IMR-90 (cell line): ENCODE data around the gene DOCK6. TPM values are rescaled to one million over a fixed set of nuclear protein-coding genes. Genes with fewer than 3 reads are reported as not detected.

Experiments
- ATAC-seq: fragments of 200-7000 bp; cut with Tn5 transposase; 2 replicates; pipeline ENCODE4 v1.9.1; 2020; ENCODE audit warnings: low read depth, mild to moderate bottlenecking, moderate library complexity
- BruUV-seq: library from RNA; stranded (reverse); fragments of 400-500 nt; replicated peaks from 2 replicates; lab custom pipeline; 2021; lab: Mats Ljungman, UMichigan
- CTCF ChIA-PET: fragments of 300-600 bp; formaldehyde crosslinking; extraction: SDS; loops from one replicate; lab custom pipeline; 2021; ENCODE audit warnings: antibody characterized with exemption; lab: Yijun Ruan, JAX
- POLR2A ChIA-PET: fragments of 300-600 bp; sonication (Branson Sonifier 250); formaldehyde crosslinking; loops from one replicate; lab custom pipeline; 2022; ENCODE audit warnings: antibody characterized with exemption; ENCODE audit not compliant: unreplicated experiment; lab: Charles Lee
- DNase-seq: peaks from one replicate; pipeline ENCODE4 v3.0.0; 2013
- H2AFZ ChIP-seq: replicated peaks from 2 replicates; pipeline ENCODE3; 2013; ENCODE audit warnings: low read length, mild to moderate bottlenecking; ENCODE audit not compliant: poor library complexity
- H2AK5ac ChIP-seq: 2 replicates; pipeline ENCODE4 v1.6.1; 2013; ENCODE audit warnings: low read depth, low read length, inconsistent platforms
- H2AK9ac ChIP-seq: replicated peaks from 2 replicates; pipeline ENCODE3; 2013; ENCODE audit warnings: mild to moderate bottlenecking, low read depth, low read length, moderate library complexity; ENCODE audit not compliant: poor library complexity
- H2BK120ac ChIP-seq: 2 replicates; pipeline ENCODE4 v1.6.1; 2013; ENCODE audit warnings: low read depth, low read length, inconsistent platforms
- H2BK15ac ChIP-seq: 3 replicates; pipeline ENCODE4 v1.6.1; 2013; ENCODE audit warnings: low read depth, low read length, inconsistent platforms
- H2BK20ac ChIP-seq: 2 replicates; pipeline ENCODE4 v1.6.1; 2013; ENCODE audit warnings: low read depth, mild to moderate bottlenecking, inconsistent platforms, low read length, moderate library complexity
- H2BK5ac ChIP-seq: 2 replicates; pipeline ENCODE4 v1.6.1; 2013; ENCODE audit warnings: mild to moderate bottlenecking, low read depth, low read length, inconsistent platforms; ENCODE audit not compliant: poor library complexity, severe bottlenecking
- H3K14ac ChIP-seq: replicated peaks from 2 replicates; pipeline ENCODE4 v1.6.1; 2013; ENCODE audit warnings: low read depth, low read length, inconsistent platforms
- H3K18ac ChIP-seq: 2 replicates; pipeline ENCODE4 v1.6.1; 2013; ENCODE audit warnings: low read depth, low read length, control low read depth
- H3K23ac ChIP-seq: 2 replicates; pipeline ENCODE4 v1.6.1; 2013; ENCODE audit warnings: low read depth, low read length, inconsistent platforms
- H3K27ac ChIP-seq: 2 replicates; pipeline ENCODE4 v1.5.1; 2013; ENCODE audit warnings: mild to moderate bottlenecking, control low read depth, low read length; ENCODE audit not compliant: insufficient read depth
- H3K27me3 ChIP-seq: 2 replicates; pipeline ENCODE4 v1.6.1; 2013; ENCODE audit warnings: low read length; ENCODE audit not compliant: control insufficient read depth, insufficient read depth
- H3K36me3 ChIP-seq: 2 replicates; pipeline ENCODE4 v1.6.1; 2013; ENCODE audit warnings: low read length, mixed read lengths; ENCODE audit not compliant: control insufficient read depth, insufficient read depth
- H3K4ac ChIP-seq: 2 replicates; pipeline ENCODE4 v1.6.1; 2013; ENCODE audit warnings: low read depth, low read length, inconsistent platforms
- H3K4me1 ChIP-seq: 2 replicates; pipeline ENCODE4 v1.6.1; 2013; ENCODE audit warnings: low read length, mixed read lengths; ENCODE audit not compliant: control insufficient read depth, insufficient read depth
- H3K4me2 ChIP-seq: 2 replicates; pipeline ENCODE4 v1.6.1; 2013; ENCODE audit warnings: low read depth, mild to moderate bottlenecking, control low read depth, low read length, moderate library complexity
- H3K4me3 ChIP-seq: 2 replicates; pipeline ENCODE4 v1.5.1; 2013; ENCODE audit warnings: low read depth, mild to moderate bottlenecking, control low read depth, low read length, moderate library complexity; ENCODE audit not compliant: insufficient read depth
- H3K56ac ChIP-seq: 2 replicates; pipeline ENCODE4 v1.6.1; 2013; ENCODE audit warnings: low read length, inconsistent platforms; ENCODE audit not compliant: insufficient read depth; ENCODE audit errors: extremely low read depth
- H3K79me1 ChIP-seq, 2 experiments: 2 replicates each; pipeline ENCODE4 v1.6.1; 2013; ENCODE audit warnings: low read length in 2 of 2, inconsistent platforms in 1 of 2, low read depth in 1 of 2
- H3K9ac ChIP-seq: 2 replicates; pipeline ENCODE4 v1.6.1; 2013; ENCODE audit warnings: low read depth, low read length, control low read depth
- H3K9me1 ChIP-seq: 2 replicates; pipeline ENCODE4 v1.6.1; 2013; ENCODE audit warnings: low read length, inconsistent platforms; ENCODE audit not compliant: insufficient read depth
- H3K9me3 ChIP-seq: 2 replicates; pipeline ENCODE4 v1.6.1; 2013; ENCODE audit warnings: low read length; ENCODE audit not compliant: control insufficient read depth, insufficient read depth
- H4K20me1 ChIP-seq: 2 replicates; pipeline ENCODE4 v1.6.1; 2013; ENCODE audit warnings: low read length, inconsistent platforms; ENCODE audit not compliant: insufficient read depth
- H4K5ac ChIP-seq: 2 replicates; pipeline ENCODE4 v1.6.1; 2013; ENCODE audit warnings: mild to moderate bottlenecking, low read depth, low read length, control low read depth
- H4K8ac ChIP-seq, 2 experiments: 2 replicates each; pipeline ENCODE4 v1.6.1; 2013; ENCODE audit warnings: low read depth in 2 of 2, low read length in 2 of 2, control low read depth in 1 of 2, inconsistent platforms in 1 of 2
- H4K91ac ChIP-seq: 2 replicates; pipeline ENCODE4 v1.6.1; 2013; ENCODE audit warnings: low read depth, low read length, inconsistent platforms; ENCODE audit not compliant: insufficient read depth
- SMC3 ChIP-seq: fragments of 150-350 bp; IDR thresholded peaks from 2 replicates; pipeline ENCODE4 v1.6.1; 2016; ENCODE audit warnings: low read depth, mild to moderate bottlenecking, antibody characterized with exemption, low read length, moderate library complexity
- WGBS, 2 experiments: methylation state at CpG; one replicate each; pipeline versions ENCODE4 v1.1.5 to v1.1.7; 2013; ENCODE audit warnings: missing lambda C conversion rate in 2 of 2; ENCODE audit not compliant: insufficient read length in 1 of 2; ENCODE audit errors: extremely low coverage in 2 of 2; 5-methylcytosine and 5-hydroxymethylcytosine counted together
- dilution Hi-C: fragments of 300-500 bp; cut with HindIII; formaldehyde crosslinking; loops from one replicate; pipeline ENCODE4 v1.14.3; 2018; ENCODE audit warnings: low sequenced_read_pairs; ENCODE audit not compliant: unreplicated experiment
- in situ Hi-C: fragments of 300-500 bp; cut with MboI; formaldehyde crosslinking; loops from 3 replicates; pipeline ENCODE4 v1.14.3; 2019; ENCODE audit warnings: low sequenced_read_pairs, inconsistent platforms, mixed read lengths
- intact Hi-C: fragments of 100-400 bp; cut with micrococcal nuclease; formaldehyde crosslinking; loops from 2 replicates; pipeline ENCODE4 v1.10.0; 2022
- polyA plus RNA-seq, 3 experiments: library from polyadenylated mRNA; depleted of rRNA; stranded (reverse); fragments of >200 nt; gene quantifications; 2 replicates each; pipeline ENCODE4 v1.2.3, GENCODE V29; 2012; ENCODE audit warnings: low replicate concordance in 1 of 3
- total RNA-seq: library from RNA; depleted of rRNA; stranded (reverse); fragments of >200 nt; gene quantifications from 2 replicates; pipeline ENCODE4 v1.2.3, GENCODE V29; 2012

Gene DOCK6
- total and polyA plus RNA-seq, 2 of the 4 experiments (the other 2 are of a cell fraction): 5.0 to 18.4 TPM

DNA sequence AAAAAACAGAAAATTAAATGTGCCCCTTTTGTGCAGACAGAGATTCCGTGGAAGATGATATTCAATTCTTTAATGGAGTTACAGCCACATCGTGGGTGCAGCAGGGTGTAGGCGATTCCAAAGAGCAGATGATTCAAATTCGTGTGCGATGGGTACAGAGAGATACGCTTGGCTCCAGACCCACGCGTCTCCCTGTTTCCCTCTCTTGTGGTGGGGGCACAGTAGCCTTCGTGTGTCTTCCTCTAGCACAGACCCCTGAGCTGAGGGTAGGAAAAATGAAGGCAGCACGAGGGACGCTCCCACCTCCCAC, 38.4 kb upstream of the DOCK6 start:
- Histone ChIP-seq H2AK9ac (no peak overlapping the region), H2BK20ac (no peak overlapping the region), H3K27me3 (peaks cover 13% of the 10 kb centered on the region; the same call in 1 of the 2 replicates), H3K23ac (no peak overlapping the region), H4K91ac (no peak overlapping the region), H4K5ac (no peak overlapping the region), H3K4me2 (no peak overlapping the region), H3K14ac (no peak overlapping the region), H4K8ac (no peak overlapping the region), H3K79me1 (no peaks in the 10 kb centered on the region), H3K4ac (no peak overlapping the region), H3K4me1 (no peaks in the 10 kb centered on the region), H3K27ac (no peak overlapping the region), H3K9me1 (no peaks in the 10 kb centered on the region), H4K20me1 (no peaks in the 10 kb centered on the region), H2BK5ac (no peak overlapping the region), H2BK120ac (no peak overlapping the region), H3K4me3 (no peak overlapping the region), H3K18ac (no peak overlapping the region), H2AFZ (no peak overlapping the region), H3K36me3 (no peaks in the 10 kb centered on the region), H3K56ac (no peak overlapping the region), H2AK5ac (no peak overlapping the region), H3K9me3 (no peaks in the 10 kb centered on the region), H2BK15ac (no peak overlapping the region), H3K9ac (no peak overlapping the region)
- BruUV-seq: no TSS peak
- dilution Hi-C loops (no loop called here), in situ Hi-C loops (no loop called here), intact Hi-C loops (no loop called here)
- no peak for ATAC-seq
- DNase-seq: no peak
- CTCF ChIA-PET: no interaction called here
- no peak for TF ChIP-seq SMC3
- POLR2A ChIA-PET: no interaction called here
- 70% methylated on average over 2 of the region's 11 CpGs; no CpG with 5 or more reads in 1 of the 2 experiments for WGBS, 2 experiments
